AG10803 (cell line): ENCODE measurements around the gene COL18A1.
A peak's percentile ranks its signal among the peaks of the same experiment; 100 is the strongest.

ENCODE experiments used
- DNase-seq: peaks from one replicate; pipeline ENCODE4 v3.0.0; 2010; ENCODE audit warnings: low read depth
- H3K4me3 ChIP-seq: 2 replicates; pipeline ENCODE4 v1.5.1; 2011; ENCODE audit warnings: mild to moderate bottlenecking, low read length, control low read depth
- TF ChIP-seq, protein P1 (sequence below): conservative IDR thresholded peaks from 2 replicates; pipeline ENCODE4 v1.5.1; 2011; ENCODE audit warnings: mild to moderate bottlenecking, low read length, control low read depth, inconsistent platforms

The COL18A1 gene

DNA sequence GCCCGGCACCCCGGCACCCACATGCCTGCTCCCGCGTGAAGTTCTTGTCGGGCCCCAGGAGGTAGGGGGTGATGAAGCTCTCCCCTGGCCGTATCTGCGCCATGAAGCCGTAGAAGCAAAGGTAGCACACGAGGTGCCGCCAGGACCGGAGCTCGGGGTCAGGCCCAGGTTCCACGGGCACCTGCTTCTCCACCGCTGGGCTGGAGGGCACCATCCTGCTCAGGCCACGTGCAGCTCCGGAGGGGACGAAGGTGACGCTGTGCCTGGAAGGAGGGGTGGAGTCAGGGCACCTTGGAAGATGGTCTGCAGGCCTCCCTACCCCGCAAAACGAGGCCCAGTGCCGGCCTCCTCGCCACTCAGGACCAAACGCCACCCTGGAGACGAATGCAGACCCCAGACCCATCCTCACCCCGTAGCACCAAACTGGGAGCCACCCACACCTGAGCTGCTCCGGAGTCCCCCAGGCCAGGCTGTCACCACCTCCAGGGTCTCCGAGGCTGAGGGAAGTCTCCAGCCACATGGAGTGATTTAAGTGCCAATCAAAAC lies 132.9 kb downstream of the COL18A1 start:
- TF ChIP-seq, protein P1, sequence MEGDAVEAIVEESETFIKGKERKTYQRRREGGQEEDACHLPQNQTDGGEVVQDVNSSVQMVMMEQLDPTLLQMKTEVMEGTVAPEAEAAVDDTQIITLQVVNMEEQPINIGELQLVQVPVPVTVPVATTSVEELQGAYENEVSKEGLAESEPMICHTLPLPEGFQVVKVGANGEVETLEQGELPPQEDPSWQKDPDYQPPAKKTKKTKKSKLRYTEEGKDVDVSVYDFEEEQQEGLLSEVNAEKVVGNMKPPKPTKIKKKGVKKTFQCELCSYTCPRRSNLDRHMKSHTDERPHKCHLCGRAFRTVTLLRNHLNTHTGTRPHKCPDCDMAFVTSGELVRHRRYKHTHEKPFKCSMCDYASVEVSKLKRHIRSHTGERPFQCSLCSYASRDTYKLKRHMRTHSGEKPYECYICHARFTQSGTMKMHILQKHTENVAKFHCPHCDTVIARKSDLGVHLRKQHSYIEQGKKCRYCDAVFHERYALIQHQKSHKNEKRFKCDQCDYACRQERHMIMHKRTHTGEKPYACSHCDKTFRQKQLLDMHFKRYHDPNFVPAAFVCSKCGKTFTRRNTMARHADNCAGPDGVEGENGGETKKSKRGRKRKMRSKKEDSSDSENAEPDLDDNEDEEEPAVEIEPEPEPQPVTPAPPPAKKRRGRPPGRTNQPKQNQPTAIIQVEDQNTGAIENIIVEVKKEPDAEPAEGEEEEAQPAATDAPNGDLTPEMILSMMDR: no peak
- no peak for DNase-seq
- no peak overlapping the region for H3K4me3 ChIP-seq

DNA sequence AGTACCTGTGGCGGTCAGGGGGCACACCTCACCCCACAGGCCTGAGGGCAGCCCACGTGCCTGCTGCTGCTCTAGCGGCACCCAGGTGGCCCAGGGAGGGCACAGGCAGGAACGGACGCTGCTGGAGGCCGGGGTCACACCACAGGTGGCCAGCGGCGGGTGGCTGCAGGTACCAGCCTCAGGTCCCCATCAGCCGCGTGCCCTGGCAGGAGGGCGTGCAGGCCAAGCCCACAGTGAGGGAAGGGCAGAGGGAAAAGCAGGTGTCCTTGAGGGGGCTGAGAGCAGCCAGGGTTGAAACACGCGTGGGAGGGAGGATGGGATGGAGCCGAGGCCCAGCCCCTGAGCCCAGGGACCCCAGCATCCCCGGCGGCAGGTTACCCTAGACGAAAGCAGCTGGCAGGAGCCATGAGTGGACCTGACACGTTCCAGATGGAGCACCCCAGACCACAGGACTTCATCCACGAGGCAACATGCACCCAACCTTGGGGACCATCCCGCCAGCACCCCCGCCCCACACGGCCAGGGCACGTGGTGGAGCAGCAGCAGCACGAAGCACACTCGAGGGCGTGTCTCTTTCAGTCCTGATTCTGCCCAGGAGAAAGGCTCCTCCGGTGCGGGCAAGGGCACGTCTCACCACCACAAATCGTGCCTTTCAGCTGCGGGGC lies 133.5 kb downstream of the COL18A1 start:
- no peak overlapping the region for H3K4me3 ChIP-seq
- no peak for DNase-seq
- TF ChIP-seq, protein P1: no peak

DNA sequence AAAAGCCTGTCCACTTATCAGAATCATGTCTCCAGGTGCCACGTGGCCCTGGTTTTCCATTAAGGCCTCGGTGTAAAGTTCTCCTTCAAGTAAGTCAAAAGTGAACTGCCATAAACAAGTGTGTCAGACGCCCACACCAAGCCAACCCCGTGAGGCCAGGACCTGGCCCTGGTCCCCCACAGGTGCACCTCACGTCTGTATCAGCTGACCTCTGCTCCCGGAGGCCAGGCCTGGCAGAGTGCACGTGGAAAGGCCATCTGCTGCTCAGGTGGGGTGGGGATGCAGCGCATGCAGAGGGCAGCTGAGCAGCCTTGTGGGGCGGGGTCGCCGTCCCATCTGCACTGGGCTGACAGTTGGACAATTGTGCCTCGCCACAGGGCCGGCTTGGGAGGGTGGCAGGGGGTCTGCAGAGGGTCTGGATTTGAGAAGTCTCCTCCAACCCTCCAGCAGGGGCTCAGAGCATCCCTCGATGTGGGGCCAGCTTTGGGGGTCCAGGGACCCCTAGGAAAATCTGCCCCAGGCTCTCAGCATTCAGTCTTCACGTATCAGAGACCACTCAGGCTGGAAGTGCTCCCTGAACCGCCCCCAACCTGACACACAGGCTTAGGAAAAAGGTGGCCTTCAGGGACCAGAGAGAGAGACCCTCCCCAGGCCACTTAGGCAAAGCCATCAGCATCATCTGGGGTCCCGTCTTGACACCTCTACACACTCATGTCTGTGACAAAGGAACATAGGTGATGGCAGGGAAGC lies 134.3 kb downstream of the COL18A1 start:
- no peak overlapping the region for H3K4me3 ChIP-seq
- no peak for DNase-seq
- TF ChIP-seq, protein P1: no peak

DNA sequence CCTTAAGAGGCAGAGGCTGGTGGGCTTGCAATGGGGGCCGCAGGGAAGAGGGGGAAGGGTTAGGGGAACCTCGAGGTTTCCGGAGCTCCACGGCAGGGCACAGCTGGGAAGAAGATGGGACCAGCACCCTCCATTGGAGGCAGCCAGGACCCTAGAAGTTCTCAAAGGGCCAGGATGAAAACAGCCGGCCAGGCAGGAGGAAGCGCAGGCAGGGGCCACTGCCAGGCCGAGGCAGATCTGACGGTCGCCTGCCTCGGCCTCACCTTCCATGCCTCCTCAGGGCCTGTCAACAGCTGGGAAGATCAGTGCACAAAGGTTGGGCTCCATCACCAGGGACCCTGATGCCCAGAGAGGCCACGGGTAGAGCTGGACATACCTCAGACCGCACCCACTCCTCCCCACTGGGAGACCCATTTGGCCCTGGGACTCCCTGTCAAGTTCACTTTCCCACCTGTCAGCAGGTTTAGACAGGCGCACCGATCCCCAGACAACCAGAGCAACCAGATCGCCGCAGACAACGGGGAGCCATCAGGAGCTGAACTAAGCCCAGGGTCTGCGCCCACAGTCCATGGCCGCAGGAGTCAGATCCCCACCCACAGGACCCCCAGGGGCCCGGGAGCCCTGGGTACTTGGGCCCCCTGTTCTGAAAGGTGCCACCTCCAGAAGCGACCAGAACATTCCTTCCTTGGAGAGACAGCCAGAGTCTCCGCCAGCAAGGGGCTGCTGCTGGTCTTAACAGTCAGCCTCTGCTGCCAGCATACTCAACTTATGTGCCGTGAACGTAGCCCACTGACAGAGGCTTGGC lies 135.0 kb downstream of the COL18A1 start:
- DNase-seq: no peak
- no peak overlapping the region for H3K4me3 ChIP-seq
- TF ChIP-seq, protein P1: no peak

DNA sequence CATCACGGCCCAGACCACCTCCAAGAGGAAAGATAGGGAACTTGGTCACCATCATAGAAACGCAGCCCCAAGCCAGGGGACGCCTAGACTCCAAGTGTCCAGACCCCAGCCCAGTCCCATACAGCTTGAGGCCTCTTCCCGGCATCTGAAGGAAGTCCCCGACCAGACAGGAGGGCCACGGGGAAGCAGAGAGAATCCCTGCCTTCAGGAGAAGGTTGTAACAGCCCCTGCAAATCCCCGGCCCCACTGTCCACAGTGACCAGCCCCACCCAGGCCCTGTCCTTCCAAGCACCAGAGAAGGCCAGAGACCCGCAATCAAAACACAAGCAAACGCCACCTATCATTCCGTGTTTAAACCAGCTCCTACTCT lies 135.6 kb downstream of the COL18A1 start:
- no peak overlapping the region for H3K4me3 ChIP-seq
- no peak for DNase-seq
- TF ChIP-seq, protein P1: no peak

DNA sequence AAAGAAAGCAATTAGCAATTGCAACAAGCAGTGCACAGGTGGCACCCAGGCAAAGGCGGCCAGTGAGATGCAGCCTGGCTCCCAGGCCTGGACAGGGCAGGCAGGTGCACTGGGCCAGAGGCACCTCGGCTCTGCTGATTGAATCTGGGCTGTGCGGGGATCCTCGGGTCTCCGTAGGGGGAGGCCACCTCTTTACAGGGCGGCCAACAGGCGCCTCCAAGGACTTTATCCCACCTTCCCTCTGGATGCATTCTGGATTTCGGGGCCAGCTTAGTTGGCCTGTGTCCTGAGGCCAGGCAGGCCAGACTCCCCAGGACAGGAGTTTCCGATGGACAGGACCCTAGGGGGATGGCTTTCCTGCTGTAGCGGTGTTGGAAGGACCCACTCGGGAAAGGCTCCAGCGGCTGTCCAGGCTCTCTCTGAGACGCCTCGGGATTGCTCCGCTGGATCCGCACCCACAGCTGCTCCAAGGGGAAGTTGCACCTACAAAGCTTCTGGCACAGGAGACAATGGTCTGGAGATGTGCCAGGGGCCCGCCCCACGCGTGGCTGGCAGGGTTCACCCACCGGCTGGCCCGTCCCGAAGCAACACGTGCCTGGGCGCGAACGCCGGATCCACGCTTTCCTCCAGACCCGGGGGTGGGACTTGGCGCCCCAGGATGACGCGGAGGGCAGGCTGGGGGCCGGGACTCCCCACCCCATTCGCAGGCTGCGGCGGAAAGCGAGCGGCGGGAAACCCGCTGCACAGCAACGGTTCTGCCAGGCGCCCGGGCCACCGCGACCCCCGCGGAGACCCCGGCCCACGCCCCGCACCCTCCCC lies 136.5 kb downstream of the COL18A1 start:
- TF ChIP-seq, protein P1: no peak
- H3K4me3 ChIP-seq: peak overlapping the region; percentile 55
- peak; percentile 44 for DNase-seq
